IPS DF 4.7 (cell line): ENCODE data around the gene UPB1.
"Not testable (repeated sequence)": the region's sequence is repeated elsewhere in the genome, so short reads cannot be mapped to it uniquely, and the experiment has no call there.

ENCODE experiments used
- DNase-seq: peaks from one replicate; pipeline ENCODE4 v3.0.0-alpha.2; 2013; ENCODE audit warnings: low spot score; ENCODE audit errors: extremely low read depth

The UPB1 gene

DNA sequence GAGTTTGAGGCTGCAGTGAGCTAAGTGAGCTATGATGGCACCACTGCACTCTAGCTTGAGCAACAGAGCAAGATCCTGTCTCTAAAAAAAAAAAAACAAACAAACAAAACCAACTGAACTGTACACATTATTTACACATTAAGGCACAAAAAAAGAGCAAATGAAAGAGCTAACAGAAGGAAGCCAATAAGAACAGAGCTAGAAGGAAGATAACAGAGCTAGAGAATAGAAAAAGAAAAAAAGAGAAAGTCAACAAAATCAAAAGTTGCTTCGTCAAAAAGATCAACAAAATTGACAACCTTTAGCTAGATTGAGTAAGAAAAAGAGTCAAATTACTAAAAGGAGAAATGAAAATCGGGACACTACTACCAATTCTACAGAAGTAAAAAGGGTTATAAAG lies 34.8 kb downstream of the UPB1 start:
- DNase-seq = no peak

DNA sequence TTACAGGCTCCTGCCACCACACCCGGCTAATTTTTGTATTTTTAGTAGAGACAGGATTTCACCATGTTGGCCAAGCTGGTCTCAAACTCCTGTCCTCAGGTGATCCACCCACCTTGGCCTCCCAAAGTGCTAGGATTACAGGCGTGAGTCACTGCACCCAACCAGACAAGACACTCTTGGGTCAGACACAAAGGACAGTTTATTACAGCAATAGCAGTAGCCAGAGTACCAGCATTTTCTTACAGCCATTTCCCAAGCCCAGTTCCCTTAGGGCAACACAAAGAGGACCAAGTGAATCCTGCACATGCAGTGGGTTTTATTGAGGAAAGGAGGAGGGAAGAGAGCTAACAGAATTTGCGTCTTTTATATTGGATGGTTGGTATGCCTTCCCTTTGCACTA lies 35.8 kb downstream of the UPB1 start:
- not testable (repeated sequence) for DNase-seq

DNA sequence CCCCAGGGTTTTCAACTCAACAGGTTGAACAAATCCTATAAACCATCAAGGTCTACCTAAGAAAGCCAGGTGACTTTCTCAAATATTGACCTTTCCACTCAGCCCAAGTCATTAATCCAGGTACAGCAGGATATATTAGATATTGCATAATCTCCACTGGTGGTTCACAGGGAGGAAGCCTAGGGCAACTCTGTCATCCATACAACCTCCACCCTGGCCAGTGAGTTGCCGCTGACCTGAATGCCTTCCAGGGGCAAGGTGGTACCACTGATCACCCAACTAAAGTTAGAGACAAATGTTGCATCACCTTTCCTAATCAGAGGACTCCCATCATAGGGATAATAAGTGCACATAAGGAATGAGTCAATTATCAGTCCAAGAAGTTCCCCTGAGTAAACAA lies 36.9 kb downstream of the UPB1 start:
- DNase-seq = no peak

DNA sequence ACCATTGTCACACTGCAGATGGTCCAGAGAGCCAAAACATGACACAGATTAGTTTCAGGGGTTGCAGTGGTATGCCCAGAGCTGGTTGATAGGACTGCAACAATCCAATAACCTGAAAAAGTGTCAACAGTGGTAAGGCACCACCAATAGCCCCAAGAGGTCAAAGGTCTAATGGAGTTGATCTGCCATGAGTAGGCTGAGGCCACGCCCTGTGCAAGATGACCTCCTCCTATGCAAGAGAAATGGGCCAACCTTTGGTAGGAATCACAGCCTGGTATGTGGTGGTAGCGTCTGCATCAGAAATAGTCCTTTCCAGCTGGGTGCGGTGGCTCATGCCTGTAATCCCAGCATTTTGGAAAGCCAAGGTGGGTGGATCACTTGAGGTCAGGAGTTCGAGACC lies 40.2 kb downstream of the UPB1 start:
- DNase-seq = no peak

DNA sequence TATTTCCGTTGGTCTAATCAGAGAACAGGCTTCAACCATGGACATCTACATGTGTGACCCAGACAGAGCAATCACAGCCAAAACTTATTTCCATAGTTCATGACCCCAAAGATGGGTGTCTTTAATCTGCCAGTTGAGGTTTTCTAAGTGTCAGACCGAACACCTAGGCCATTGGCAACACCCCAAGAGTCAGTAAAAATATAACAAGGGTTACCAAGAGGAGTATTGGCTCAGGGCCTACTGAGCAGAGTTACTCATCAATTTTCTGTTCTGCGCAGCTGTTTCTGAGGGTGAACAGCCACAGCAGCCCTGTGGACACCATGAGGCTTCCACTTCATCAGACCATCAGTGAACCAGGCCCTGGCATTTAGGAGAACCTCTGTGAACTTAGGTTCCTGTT lies 41.0 kb downstream of the UPB1 start:
- DNase-seq = no peak

DNA sequence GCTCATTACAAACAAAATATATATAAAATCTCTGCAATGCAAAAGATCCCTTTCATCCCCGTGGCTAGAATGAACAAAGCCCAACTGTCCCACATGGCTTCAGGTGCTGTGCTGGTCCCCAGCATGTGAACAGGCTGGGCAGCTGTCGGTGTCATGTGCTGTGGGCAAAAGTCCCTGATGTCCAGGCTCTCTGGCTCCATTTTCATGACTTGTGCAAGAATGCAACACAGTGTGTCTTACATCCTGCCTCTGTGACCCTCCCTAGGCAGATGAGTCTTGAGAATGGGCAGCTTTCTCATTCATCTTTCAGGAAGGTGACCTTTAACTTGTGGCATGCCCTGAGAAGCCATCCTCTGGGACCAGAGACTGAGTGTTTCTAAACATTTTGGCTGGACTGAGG lies 45.3 kb downstream of the UPB1 start:
- DNase-seq = no peak

DNA sequence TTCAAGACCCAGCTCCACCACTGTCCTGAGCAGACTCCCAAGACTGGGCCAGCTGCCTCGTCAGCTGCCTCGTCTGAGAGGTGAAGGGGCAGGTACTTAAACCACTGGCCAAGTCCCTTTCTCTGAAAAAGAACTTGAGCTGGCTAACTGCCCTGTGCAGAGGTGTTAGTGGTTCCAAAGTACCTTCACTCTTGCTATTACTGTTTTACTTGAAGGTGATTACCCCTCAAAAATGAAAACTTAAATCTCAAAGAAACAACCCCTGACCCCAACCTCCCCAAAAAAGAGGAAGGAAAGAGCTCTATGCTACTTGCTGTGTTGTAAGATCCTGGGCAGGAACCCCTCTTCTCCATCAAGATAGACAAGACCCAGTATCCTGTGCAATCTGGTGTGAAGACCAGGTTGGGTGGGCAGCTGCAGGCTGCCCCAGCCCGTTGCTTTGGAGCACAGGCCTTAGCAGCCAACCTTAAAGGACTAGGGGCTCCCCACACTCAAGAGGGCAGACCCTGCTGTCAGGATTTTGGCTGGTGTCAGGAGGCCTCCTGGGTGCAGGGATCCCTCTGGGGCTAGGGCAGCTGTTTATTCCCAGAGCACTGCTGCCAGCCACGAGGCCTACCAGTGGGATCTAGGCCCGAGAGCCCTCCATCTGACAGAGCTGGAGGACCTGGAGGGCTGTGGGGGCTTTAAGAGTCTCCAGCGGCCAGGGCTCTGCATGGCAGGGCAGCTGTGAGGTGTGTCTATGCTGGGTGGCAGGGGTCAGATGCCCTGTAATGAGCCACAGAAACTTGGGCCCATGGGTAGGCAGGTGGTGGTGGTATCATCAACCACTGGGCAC lies 46.8 kb downstream of the UPB1 start:
- DNase-seq = no peak

DNA sequence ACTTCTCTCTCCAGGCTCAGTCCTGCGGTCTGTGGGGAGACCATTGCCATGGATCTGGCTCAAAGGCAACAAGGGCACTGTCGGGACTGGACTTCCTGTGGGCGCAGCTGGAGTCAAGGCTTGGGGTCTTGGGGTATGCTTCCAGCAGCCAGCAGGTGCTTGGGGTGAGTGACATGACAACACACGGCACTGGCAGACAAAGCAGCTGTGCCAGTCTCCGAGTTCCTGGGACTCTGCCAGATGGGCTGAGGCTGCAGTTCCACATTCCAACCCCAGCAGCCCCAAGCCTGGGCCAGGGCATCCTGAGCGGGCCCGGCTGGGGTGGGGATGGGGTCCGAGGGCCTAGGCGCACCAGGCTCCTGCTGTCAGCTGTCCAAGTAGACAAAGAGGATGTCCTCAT lies 47.5 kb downstream of the UPB1 start:
- DNase-seq = no peak

DNA sequence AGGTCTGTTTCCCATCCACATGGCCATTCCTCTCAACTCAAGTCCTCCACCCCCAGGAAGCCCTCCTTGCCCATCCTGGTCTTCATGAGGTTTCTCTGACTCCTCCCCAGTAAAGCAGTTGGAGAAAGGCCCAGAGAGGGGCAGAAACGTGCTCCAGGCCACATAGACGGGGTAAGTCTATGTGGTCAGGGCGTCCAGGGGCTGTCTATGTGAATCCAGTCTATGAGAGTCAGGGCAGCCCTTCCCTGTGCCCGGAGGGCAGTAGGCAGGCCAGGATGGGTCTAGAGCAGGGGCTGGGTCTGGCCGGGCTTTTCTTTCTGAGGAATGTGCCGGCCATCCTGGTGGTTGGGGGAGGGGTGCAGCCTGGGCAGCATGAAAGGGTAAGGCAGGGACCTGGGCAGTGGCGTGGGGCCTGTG lies 48.1 kb downstream of the UPB1 start:
- no peak for DNase-seq

DNA sequence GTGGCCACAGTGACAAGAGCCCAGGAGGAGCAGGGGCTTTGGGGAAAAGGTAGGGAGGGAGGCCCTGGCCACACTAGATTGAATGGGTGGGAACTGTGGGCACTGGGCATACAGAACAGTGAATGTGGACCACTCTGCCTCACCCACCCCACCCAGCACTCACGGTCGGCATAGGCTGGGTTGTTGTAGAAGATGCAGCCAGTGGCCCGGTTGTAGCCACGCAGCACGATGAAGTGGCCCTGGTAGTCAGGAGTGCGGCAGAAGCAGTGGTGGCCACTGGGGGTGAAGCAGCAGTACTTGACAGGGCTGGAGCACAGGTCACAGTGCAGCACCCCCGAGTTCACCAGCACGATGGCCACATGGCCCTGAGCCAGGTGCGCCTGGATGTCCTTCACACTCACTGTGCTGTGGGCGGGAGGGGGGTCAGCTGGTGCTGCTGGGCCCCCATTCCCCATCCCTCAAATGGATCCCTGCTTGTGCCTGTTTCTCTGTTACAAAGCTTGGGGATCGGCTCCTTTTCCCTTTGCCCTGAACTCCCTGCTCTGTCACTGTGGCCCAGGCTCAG lies 48.6 kb downstream of the UPB1 start:
- DNase-seq = no peak

DNA sequence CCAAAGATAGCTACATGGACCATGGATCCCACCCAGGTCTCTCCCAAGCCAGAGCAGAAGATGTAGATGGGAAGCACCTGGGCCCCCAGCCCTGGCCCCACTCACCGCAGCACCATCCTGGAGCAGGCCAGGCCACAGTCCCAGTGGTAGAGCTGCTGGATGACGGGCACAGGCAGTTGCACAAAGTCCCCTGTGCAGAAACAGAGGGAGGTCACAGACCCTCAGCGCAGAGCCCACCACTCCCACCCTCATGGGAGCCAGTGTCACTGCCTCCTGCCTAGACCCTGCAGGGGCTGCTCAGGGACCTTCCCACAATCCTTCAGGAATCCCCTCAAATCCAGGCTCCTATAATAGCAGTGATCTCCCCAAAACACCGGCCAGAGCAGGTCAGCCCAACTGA lies 53.7 kb downstream of the UPB1 start:
- DNase-seq = no peak

DNA sequence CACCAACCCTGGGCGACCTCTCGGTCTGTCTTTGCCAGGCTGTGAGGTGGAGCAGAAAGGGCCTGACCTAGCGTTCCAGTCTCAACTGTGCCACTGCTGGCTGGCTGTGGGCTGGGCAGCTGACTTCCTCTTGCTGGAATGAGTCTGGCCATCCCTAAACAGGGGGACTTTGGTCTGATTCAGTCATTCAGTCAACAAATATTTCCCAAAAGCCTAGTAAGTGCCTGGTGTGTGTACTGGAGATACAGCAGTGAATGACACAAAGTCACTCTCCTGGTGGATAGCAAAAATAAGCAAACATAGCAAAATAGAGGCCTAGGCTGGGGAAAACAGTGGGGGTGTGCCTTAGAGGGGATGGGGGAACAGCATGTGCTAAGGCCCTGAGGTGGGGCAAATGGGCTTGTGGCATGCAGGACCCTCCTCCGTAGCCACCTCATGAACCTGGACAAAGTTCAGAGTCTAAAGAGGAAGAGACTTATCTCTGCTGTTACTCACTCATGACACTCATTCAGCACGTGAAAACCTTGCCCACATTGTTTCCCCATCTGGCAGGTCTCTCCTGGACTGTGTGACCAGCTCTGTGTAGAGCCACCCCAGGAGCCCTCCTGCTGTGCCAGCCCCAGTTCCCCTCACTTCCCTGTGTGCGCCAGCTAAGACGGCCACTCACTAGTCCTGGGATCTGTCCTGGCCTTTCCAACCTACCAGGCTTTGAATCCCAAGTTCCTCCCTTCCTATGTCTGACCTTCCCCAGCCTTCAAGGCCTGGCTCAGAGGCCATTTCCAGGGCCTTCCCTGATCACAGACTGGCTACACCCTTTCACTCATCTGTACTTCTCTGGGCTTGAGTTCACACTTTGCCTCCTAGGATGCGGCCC lies 55.1 kb downstream of the UPB1 start:
- no peak for DNase-seq

DNA sequence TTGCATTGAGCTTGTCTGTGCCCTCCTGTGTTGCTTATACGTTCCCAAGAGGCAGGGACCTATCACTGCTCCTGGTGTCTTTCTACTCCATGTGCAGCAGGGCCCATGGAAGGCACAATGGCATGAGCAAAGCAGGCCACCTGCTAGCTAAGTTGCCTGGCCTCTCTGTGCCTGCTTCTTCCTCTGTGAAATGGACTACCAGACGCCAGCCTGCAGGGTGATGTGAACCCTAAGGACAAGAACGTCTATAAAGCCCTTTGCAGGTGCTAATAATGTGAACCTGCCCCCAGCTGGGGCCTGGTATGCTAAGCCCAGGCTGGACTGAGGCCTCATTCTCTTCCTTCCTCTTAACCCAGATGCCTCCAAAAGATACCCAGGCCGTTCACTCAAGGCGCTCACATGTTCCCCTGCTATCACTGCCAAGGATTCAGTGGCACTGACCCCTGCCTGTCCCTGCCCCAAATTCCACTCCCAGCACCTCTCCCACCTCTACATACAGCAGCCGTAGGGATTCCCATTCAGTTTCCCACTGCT lies 55.8 kb downstream of the UPB1 start:
- DNase-seq = no peak

DNA sequence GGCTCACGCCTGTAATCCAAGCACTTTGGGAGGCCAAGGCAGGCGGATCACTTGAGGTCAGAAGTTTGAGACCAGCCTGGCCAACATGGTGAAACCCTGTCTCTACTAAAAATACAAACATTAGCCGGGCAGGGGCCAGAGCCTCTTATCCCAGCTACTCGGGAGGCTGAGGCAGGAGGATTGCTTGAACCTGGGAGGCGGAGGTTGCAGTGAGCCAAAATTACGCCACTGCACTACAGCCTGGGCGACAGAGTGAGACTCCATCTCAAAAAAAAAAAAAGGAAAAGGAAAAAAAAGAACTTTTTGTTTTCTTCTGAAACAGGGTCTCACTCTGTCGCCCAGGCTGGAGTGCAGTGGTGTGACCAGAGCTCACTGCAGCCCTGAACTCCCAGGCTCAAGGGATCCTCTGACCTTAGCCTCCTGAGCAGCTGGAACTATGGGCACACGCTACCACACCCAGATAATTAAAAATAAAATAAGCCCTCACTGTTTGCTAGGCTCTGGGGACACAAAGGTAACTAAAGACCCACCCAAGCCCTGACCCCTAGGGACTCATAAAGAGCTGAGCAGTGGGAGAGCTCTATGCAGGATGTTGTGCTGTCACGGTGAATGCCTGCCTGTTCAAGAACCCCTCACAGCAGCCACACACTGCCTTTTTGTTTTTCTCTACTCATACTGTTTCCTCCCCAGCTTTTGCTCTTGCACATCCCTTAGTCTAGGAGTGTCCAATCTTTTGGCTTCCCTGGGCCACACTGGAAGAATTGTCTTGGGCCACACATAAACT lies 57.6 kb downstream of the UPB1 start:
- not testable (repeated sequence) for DNase-seq

DNA sequence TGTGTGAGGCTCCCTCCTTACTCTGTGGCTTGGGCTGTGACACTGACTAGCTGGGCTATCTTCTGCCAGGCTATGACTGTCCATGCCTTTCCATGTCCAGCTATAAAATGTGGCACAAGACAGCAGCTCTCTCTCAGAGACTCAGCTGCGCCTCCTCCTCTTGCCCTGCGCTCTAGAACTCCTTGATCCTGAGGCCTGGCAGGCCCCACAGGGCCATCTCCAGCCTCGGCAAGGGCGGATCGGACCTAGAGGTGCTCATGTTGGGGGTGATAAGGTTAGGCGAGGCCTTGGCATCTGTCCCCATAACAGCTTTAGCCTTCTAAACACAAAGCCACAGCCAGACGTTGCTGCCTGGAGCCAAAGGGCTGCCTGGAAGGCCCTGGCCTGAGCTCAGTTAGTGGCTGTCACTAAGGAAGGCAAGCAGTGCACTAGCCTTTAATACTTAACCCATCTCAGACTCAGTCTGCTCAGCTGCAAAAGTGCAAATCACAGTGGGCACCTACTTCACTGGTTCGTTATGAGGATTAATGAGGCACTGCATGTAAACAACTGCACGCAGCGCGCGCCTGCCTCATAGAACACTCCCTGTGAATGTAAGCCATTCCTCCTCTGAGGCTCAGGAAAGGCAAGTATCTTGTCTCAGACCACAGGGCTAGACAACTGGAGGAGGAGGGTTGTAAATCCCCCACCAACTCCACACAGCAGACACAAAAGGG lies 58.6 kb downstream of the UPB1 start:
- no peak for DNase-seq

DNA sequence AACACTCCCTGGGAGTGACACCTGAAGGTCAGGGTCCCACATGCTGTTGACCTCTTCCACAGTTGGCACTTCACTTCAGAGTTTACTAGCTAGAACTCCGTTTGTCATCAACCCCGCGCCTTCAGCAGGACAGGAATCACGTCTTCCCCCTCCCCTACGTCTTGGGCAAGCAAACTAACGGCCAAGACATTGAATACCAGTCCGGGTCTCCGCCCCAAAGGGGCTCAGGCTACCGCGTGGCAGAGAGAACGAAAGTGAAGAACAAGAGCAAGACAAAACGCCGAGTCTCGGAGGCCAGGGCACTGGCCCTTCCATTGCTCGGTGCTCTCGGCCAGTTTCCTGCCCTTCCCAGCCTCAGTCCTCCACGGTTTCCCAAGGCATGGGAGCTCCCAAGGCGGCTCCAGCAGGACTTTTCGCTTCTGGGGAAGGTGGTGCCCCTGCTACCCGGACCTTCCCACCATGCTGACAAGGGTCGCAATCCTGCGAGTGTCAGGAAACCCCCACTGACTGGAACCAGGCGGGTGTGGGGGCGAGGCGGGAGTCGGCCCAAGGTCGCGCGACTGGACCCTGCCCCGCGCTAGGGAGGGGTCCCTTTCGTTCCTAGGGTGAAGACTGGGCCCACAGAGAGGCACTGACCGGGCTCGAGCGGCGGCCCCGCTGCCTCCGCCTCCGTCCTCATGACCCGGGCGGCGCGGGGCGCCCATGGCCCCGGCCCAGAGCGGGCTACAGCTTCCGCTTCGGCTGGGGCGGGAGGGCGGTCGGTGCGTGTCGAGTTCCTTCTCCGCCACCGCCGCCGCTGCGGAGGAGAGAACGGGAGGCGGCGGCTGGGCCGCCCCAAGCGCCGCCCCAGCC lies 59.4 kb downstream of the UPB1 start, which contains the start of gene GUCD1:
GUCD1 (minus strand) TSS at position 826 of the 852 bp plus-strand sequence; CDS start at position 679, 147 bp downstream.
- DNase-seq = no peak

DNA sequence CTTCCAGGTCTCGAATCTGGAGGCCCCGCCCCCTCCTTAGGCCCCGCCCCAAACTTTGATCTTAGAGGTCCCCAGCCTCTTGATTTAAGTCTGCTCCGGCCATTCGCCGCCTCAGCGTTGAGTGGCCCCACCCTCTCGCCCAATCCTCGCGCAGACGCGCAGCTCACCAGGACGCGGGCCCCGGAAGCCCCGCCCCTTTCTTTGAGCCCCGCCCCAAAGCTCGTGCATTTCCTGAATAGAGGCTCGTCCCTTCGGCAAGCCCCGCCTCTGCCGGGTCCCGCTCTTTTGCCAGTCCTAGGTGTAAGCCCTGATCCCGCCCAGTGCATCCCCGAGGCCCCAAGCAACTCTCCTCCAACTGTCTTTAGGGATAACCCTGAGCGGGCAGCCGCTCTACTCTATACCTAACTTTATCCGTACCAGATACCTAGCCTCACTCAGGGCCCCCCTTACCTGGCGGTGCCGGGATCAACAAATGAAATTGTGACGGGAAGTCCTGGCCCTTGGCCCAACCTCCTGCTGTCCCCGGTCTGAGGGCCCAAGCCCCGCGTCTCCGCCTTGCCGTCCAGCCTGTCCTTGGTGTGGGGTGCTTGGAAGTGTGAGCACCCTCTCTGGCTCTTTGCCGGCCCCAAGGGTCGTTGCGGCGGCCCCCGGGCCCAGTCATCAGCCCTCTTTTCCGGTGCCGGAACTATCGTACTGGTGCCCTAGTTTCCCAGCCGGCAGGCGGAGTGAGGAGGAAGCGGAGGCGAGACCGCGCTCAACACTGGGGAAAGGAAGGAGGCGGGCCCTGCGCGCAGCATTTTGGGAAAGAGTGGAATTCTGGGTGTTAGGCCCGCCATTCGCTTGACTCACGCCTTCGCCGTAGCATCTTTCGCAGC lies 60.3 kb downstream of the UPB1 start, which contains the start of gene SNRPD3:
SNRPD3 (plus strand) TSS at position 835 of the 875 bp plus-strand sequence. CDS start 1,676 bp downstream, outside the sequence.
- DNase-seq = peak; percentile 72

DNA sequence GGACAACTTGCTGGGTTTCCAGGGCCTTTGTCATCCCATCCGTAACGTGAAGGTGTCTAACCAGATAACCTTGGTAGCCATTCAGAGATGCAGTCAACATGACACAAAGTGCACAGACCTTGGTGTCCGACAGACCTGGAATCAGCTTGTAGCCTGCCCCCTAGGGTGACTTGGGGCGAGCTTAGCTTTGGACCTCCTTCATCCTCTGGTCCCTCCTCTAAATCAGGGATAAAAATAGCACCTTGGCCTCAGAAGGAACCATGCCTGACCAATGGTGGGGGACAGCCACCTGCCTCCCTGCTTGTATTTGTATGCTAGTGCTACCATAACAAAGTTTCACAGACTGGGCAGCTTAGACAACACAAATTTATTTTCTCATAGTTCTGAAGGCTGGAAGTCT lies 64.3 kb downstream of the UPB1 start:
- DNase-seq = no peak
